ENCODE data around the gene KRT35.

DNA sequence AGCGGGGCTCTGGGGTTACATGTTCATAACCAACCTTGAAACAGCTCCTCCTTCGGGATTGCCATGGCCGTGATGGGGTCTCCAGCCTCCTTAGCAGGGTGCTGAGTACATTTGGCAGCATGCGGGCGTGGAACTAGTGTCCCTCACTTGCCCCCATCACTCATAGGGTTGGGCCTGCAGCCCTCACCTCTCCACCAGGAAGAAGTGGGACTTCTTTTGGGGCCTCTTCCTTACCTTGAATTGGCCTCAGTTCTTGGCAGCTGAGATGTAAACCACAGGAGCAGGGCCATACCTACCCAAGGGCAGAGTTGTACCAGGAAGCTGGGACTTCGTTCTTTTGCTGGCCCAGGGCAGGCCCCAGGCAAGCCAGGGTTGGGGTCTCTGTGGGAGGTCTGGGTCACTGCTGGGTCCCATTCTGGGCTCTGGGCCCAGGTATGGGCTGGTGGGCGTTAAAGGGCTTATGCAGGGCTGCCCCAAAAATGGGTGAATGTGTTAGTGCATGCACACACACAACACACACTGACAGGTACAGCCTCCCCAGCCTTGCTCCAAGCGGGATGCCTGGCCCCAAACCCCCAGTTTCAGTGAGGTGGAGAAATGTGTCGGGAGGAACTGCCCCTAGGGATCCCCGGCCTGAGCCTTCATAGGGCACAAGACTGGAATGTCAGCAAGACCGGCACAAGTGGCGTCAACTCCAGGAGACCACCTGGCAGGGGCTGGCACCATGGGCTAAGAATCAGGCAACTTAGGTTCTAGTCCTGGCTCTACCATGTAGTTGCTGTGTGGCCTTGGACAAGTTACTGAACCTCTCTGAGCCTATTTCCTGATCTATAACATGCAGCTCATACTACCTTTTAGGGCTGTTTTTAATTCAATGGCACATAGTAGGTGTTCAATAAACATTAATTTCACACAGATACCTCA lies 41.6 kb upstream of the KRT35 start:
- TF ChIP-seq, protein P1, sequence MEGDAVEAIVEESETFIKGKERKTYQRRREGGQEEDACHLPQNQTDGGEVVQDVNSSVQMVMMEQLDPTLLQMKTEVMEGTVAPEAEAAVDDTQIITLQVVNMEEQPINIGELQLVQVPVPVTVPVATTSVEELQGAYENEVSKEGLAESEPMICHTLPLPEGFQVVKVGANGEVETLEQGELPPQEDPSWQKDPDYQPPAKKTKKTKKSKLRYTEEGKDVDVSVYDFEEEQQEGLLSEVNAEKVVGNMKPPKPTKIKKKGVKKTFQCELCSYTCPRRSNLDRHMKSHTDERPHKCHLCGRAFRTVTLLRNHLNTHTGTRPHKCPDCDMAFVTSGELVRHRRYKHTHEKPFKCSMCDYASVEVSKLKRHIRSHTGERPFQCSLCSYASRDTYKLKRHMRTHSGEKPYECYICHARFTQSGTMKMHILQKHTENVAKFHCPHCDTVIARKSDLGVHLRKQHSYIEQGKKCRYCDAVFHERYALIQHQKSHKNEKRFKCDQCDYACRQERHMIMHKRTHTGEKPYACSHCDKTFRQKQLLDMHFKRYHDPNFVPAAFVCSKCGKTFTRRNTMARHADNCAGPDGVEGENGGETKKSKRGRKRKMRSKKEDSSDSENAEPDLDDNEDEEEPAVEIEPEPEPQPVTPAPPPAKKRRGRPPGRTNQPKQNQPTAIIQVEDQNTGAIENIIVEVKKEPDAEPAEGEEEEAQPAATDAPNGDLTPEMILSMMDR (IDR thresholded peaks at IDR 0.05), result no peak
- TF ChIP-seq POLR2A (IDR thresholded peaks at IDR 0.05), result no peak
